ENCODE results near the gene NAXD.
"Not testable (repeated sequence)": the region's sequence is repeated elsewhere in the genome, so short reads cannot be mapped to it uniquely, and the experiment has no call there.

The NAXD gene

DNA sequence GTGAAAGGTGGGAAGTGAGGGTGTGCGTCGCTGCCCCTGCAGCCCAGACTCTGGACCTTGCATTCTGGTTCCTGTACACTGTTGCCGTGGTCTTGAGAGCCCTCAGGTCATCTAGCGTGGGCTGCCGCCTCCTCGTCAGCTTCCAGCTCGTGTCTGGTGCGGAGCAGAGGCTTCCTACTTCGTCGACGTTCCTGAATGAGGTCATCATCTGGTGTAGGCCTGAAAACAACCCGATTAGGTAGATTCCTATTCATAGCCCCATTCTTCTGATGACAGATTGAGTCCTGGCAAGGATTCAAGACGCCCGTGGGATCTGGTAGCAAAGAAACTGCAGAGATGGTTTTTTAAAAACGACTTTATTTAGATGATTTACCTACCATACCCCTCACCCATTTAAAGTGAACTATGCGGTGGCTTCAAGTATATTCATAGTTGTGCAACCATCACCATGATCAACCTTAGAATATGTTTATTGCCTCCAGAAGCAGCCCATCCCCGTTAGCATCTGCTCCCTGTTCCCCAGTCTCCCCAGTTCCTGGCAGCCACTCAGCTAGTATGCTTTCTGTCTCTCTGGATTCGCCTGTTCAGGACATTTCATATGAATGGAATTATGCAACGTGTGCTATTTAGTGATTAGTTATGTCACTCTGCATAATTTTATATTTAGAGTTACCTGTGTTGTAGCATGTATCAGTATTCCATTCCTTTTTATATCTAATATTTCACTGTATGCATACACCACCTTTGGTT lies 13.8 kb downstream of the NAXD start:
- peak in 1 of 14 donors; percentile 25 for DNase-seq

DNA sequence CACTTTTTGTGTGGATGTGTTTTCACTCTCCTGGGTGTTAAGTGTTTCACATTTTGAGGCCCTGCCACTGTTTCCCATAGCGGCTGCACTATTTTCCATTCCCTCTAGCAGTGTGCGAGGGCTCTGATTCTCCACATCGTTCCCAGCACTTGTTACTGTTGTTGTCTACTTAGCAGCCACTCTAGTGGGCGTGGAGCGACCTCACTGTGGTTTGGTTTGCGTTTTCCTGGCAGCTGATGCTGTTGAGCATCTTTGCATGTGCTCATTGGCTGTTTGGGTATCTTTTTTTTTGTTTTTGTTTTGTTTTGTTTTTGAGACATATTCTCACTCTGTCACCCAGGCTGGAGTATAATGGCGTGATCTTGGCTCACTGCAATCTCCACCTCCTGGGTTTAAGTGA lies 14.4 kb downstream of the NAXD start:
- DNase-seq, result no peak

DNA sequence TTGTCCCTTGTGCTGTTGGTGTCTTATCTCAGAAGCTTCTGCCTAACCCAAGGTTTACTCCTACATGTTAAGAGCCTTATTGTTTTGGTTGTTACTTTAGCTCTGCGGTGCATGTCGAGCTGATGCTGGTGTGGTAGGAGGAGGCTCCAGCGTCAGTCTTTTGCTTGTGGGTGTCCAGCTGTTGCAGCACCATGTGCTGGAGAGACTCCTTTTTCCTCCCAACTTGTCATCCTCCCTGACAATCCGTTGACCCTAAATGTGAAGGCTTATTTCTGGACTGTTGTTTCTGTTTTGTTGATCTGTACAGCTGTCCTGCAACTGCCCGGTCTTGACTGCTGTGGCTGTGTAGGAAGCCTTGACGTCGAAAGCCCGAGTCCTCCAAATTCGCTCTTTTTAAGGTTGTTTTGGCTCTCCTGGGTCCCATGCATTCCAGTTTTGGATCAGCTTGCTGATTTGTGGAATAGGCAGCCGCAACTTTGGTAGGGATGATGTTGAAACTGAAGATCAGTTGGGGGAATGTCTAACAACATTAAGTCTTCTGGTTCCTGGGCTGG lies 15.3 kb downstream of the NAXD start:
- DNase-seq, result no peak

DNA sequence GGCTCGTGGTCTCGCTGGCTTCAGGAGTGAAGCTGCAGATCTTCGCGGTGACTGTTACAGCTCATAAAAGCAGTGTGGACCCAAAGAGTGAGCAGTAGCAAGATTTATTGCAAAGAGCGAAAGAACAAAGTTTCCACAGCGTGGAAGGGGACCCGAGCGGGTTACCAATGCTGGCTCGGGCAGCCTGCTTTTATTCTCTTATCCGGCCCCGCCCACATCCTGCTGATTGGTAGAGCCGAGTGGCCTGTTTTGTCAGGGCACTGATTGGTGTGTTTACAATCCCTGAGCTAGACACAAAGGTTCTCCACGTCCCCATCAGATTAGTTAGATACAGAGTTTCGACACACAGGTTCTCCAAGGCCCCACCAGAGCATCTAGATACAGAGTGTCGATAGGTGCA lies 16.9 kb downstream of the NAXD start:
- DNase-seq, result not testable (repeated sequence)

DNA sequence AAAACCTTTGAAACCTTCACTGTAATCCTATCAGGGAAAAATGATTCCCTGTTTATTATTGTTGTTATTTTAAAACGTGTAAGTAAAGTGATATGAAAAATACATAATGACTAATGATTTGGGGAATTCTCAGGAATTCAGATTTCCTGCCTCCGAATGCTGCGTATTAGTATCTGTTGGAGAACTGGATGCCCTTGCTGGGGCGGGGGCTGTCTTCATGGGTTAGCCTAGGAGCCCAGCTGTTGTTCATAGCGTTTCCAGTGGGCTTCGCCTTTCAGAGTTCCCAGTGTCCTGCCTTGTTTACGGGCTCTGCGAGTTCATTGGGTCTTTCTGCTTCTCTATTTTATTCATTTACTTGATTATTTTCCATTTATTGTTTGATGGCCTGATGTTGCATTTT lies 18.4 kb downstream of the NAXD start:
- no peak for DNase-seq

DNA sequence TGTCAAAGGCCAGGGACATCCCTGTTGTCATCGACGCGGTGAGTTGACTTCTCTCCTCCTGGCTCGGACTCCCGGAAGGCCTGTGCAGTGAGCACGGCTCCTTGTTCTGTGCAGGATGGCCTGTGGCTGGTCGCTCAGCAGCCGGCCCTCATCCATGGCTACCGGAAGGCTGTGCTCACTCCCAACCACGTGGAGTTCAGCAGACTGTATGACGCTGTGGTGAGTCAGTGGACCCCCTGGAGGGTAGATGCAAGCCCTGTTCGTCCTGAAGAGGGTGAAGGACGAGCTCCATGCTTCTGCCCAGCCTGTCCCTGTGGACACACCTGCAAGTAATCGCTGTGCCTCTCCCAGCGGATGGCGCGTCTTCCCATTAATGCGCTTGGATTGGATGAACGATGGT lies 19.2 kb downstream of the NAXD start:
- DNase-seq, result no peak

DNA sequence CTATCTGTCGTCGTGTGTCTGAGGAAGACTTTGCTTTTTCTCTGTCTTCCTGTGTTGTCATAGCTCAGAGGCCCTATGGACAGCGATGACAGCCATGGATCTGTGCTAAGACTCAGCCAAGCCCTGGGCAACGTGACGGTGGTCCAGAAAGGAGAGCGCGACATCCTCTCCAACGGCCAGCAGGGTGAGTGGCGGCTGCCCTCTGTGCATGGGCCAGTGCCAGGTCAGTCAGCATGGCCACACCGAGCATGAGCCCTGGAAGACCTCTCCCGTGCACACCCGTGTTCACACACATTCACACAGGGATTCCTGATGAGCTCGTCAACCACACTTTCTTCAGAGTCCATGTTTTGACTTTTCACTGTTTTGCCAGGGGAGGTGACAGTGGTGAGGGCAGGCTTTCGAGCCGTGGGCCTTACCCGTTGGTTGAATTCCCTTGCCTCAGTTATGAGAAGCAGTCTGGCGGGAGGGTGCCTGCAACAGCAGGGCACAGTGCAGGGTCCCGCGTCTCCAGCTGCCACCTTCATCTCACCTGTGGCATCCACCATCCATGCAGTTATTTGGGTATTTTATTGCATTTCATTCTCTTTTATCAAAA lies 20.2 kb downstream of the NAXD start:
- no peak for DNase-seq

DNA sequence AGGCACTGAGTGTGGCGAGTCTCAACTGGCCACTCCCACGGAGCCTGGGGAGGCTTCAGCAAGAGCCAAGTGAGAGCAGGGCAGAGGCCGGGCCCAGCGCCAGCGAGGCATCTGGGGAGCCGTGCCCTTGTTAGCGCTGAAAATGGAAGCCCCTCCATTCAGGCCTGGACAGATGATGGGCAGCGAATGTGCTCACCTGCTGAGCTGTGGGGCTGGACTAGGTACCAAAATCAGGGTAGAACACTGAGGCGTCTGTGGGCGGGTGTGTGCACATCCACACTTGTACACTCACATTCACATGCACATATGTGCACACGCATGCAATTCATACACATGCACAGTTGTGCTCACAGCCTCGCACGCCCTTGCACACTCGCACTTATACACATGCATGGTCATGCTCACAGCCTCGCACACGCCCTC lies 20.7 kb downstream of the NAXD start:
- DNase-seq, result no peak

DNA sequence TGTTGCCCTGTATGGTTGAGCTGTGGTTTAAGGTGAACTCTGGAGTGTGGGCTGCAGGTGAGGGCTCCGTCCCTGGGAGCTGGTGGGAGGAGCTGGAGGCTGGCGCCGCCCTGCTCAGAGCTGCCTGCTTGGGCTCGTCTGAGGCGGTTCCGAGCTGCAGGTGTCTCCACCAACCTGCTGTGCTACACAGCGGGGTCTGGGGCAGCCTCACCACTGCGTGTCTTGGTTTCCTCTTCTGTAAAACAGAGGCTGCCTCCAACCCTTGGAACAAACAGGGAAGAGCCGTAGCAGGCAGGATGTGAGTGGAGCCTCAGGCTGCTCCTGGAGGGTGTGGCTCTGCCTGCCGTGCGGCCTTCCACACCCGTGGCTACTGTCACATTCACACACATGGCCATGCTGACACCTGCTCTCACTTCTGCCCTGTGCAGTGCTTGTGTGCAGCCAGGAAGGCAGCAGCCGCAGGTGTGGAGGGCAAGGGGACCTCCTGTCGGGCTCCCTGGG lies 21.4 kb downstream of the NAXD start:
- no peak for DNase-seq

DNA sequence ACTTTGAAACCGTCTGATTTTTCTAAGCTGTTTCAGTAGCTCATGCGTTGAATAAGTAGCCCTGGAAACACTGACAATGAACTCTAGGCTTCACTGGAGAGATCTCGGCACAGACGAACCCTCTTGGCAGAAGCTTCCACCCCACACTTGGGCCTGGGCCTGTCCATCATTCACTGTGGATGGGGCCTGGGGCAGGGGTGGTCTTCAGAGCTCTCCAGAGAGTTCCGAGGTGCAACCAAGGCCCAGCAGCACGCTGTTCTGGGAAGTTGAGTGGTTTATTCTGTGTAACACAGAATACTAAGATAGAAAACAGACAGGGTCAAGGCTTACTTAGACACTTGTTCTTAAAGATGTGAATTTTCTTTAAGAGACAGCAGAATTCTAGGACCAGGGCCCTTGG lies 21.9 kb downstream of the NAXD start:
- no peak for DNase-seq

DNA sequence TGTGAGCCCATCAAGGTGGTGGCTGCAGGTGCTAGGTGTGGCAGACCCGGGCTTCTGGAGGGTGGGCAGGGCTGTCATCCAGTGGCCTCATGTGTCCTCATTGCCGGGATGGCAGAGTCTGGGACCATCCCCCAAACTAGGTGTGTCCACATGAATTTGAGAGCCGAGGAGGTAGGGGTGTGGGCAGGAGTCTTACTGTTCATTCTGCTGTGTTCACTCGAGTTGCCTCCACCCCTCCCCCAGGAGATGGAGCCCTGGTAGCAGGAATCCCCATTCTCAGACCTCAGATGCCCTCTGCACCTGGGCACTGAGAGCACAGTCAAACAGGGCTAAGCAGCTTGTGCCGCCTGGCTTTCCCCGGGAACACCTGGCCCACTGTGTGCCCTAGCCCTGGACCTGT lies 22.4 kb downstream of the NAXD start:
- DNase-seq, result no peak

DNA sequence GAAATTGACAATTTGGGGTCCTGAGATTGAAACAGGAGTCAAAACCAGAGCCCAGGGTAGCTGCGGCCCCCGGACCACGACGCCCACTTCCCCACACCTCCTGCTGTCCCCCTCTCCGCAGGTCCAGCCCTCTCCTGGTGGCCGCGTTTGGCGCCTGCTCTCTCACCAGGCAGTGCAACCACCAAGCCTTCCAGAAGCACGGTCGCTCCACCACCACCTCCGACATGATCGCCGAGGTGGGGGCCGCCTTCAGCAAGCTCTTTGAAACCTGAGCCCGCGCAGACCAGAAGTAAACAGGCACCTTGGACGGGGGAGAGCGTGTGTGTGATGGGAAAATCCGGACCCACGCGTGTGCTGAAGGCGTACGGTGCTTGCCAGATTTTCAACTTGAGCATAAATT lies 22.9 kb downstream of the NAXD start:
- DNase-seq, result no peak

DNA sequence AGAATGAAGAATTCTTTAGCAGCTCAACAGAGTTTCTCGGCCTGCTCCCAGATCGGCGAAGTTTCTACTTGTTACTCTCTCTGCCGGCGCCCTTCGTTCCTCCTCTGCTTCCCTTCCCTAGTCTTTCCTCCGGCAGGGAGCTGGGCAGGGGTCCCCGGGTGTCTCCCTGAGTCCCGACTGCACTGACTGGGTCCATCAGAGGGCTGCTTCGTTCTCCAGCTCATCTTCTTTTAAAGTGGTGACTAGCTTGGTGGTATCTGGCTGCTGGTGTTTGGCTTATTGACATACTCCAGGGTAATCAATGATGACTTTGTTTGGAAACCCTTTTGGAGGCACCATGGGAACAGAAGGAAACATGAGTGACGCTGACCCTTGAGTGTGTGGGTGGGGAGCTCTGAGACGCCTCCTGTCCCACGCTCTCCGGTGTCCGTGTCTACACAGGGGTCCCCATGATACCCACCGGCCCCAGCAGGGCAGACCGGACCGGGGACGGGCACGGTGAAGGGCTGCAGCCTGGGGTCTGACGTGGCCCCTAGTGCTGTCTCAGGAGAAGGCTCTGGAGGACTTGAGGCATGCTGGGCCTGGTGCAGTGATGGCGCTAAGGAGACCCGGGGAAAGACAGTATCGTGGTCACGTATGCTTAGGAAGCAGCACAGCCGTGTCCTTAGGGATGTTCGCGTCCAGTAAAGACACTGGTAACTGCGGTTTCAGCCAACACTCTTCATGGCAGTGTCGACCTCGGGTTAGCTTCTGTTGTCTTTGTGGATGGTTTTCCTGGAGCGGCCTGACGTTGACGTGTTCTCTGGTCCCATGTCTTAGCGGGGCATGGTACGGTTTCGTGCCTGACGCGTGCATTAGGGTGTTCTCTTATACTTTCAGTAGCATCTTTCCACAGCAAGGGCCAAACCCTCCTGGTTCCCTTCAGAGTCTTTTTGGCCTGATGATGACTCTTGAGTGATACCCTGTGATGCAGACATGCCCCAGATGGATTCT lies 23.8 kb downstream of the NAXD start:
- DNase-seq, result no peak

DNA sequence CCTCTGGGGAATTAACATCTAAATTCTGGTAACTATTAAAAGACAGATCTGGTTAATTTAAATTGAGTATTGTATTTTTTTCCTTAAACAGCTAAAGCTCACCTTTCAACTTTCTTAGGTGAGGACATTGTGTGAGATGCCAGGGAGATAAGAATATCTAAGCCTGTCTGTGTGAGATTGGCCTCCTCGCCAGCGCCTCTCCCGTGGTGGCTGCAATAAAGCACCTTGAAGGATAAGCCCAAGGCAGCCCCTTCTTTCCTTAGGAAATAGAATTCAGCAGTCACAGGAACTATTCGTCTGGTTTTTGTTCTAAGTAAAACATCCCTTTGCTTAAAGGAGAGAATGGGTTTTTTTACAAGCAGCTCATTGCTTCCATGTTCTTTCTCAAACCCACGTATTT lies 24.6 kb downstream of the NAXD start:
- no peak for DNase-seq

DNA sequence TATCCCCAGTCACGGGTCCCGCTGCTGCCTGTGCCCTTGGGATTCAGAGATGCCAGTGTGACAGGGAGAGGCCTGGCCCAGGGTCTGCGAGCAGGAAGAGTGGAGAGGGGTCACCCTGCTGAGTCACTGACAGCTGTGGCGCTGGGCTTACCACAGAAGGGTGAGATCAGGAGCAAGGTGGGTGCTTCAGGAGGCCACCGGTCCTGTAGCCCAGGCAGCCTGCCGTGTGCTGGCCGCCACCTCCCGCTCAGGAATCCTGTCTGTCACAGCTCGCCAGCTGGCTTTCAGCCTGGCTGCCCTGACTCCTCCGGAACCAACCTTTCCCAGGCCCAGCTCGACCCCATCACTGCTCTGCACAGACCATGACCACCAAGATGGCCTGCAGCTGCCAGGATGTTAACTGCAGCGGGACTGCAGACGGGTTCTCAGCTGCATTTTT lies 25.3 kb downstream of the NAXD start:
- peak in 1 of 14 donors; percentile 47 for DNase-seq

DNA sequence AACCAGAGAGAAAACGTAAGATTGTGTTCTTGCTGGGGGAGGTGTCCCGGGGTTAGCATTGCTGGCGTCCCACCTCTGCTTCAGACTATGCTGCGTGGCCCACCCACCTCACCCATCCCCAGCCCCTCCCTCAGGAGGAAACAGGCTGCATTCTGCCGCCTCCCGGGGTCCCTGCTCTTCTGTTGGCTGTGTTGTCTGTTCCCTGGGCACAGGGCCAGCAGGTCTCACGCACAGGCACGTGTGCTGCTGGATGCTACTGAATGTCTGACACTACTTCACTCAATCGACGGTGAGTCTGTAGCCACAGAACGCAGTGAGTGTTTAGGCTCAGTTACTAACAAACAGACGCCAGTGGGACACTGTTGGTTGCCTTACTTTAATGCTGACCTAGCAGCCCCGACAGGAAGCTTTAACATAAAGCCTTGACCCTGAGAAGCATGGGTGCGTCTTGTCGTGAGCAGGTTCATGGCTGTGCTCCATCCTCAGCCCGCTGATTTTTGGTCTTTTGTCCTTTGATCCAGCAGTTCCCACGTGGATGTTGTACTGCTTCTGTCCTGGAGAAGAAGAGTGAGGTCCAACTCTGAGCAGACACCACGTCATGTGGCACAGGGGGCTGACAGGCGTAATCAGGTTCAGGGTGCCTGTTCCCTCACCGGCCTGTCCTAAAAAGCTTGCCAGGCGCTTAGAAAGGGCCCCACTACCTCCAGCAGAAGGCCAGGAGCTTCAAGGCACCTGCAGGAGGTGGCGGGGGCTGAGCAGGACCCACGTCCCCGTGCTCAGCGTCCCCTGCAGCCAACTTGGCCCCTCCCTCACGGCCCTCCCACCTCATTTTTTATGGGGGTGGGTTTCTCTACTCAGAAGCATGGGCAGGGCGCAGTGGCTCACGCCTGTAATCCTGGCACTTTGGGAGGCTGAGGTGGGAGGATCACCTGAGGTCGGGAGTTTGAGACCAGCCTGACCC lies 26.0 kb downstream of the NAXD start:
- DNase-seq, result no peak

DNA sequence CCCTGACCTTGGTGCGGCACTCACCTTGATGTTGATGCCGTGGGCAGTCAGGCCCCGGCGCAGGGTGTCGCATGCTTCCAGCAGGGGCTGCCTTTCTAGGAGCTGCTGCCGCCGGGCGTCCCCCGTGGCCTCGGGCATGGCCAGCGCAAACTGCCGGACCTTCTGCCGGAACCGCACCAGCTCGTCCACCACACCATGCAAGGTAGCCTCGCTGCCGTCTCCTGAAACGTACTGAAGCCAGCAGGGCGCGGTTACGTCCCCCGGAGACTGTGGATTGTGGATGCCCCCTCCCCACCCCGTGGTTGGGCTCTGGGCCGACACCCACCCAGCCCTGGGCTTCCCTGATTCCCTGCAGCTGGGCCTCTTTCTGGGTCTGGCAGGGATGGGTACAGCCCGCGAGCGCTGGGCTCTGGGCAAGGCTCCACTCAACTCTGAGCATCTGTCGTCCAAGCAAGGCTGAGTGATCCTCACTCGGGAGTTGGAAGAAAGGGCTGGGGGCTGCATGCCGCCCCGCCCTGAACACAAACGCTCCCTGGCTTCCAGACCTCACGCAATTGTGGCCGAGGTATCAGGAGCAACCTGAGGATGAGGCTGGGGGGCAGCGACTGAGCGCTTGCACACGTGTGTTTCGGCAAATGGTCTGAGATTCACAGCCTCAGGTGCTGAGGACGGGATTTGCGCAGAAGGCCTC lies 27.1 kb downstream of the NAXD start:
- no peak for DNase-seq

DNA sequence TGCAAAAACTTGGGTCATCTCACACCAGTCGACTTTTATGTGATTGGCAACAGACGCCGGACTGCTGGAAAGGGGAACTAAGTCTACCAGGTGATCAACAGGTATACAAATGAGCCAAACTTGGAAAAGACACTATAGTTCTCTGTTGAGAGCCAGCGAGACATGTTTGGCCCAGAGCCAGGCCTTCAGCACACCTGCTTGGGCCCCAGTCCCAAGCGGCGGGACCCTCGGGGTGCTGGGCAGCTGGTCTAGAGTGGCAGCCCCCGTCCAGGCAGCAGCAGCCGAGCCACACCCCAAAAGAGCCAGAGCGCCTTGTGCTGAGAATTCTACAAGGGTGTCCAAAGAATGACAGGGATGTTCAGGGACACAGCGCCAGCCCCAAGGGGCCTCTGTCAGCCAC lies 28.0 kb downstream of the NAXD start:
- DNase-seq, result no peak

DNA sequence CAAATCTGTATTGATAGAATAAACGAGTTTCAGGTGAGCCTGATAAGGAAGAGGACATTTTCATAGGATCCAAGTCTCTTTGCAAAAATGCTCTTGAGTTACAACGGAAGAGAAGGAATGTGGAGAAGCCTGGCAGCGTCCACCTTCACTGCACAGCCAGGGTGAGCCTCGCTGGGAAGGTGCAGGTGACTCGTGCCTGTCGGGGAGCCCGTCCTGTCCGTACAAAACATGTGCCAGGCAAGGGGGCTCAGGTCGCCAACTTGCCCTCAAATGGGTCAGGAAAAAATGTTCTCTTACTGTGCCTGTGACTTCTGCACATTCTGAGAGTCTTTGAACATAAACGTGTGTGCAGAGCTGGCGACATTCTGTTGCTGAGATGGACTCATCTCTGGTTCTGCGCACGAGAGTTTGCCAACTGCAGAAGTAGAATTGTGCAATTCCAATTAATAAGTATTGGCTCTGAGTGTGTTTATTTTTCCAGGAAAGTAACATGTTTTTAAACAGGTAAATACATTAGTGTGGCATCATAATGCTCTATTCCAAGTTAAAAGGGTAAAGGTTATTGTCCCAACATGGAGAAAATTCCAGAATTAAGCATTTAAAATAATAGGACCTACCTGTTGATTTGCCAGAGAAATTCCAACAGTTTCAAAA lies 28.6 kb downstream of the NAXD start:
- no peak for DNase-seq

DNA sequence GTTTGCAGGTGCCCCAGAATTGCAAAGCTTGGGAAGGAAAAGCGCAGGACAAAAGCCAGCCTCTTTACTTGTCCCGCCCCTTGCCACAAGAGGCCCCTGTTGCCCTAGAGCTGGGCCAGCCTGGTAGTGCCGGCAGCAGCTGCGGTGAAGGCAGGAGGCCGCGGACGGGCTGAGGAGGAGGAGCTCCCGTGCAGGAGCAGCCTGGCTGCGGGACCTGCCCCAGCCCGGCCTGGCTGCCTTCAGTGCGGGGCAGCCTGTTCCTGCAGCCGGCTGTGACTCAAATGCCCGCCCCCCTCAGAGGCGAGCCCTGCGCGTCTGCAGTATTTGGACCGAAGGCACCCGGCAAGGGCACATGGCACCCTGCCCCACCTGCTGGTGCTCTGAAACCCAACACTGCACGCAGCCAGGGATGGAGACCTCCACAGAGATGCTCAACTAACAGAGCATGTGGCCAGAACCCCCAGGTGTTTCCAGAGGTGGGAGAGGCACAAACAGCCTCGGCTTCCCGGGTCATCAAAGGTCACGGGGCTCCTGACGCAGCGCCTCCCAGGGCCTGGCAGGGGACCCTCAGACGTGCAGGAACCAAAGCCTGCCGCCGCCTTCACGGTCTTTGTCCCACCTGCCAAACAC lies 29.7 kb downstream of the NAXD start:
- DNase-seq, result peak in 12 of 14 donors; percentile 11 to 91 (median 52)

Measured in C1 segment of cervical spinal cord (tissue), 14 donors.